HEK293 (cell line): Measurements from ENCODE around the gene TK1.

Experiments
- CTCF ChIA-PET: fragments of 350-600 bp; formaldehyde crosslinking; extraction: SDS; loops from one replicate; lab custom pipeline; 2021; ENCODE audit warnings: antibody characterized with exemption; lab: Yijun Ruan, JAX
- POLR2A ChIA-PET: fragments of 300-600 bp; formaldehyde crosslinking; extraction: SDS; loops from one replicate; lab custom pipeline; 2020; ENCODE audit warnings: antibody characterized with exemption, inconsistent platforms; lab: Yijun Ruan, JAX
- H3K27ac ChIP-seq: fragments of 200-500 bp; sonication (Bioruptor generic); 2 replicates; pipeline ENCODE4 v1.5.1; 2014; ENCODE audit warnings: low read depth, low read length, control low read depth, inconsistent platforms; ENCODE audit errors: extremely low read depth
- H3K36me3 ChIP-seq, 2 experiments: fragments of 200-500 bp in 1 of 2; sonication (Bioruptor generic) in 1 of 2; 1 replicate in 1 of 2; 2 replicates in 1 of 2; pipeline ENCODE4 v1.5.1; 2014 to 2017; ENCODE audit warnings: inconsistent platforms in 2 of 2, low read length in 2 of 2; ENCODE audit not compliant: control insufficient read depth in 2 of 2, insufficient read depth in 1 of 2
- H3K4me1 ChIP-seq: fragments of 200-500 bp; sonication (Bioruptor generic); 2 replicates; pipeline ENCODE4 v1.5.1; 2014; ENCODE audit warnings: mild to moderate bottlenecking, low read length, inconsistent platforms; ENCODE audit not compliant: control insufficient read depth, insufficient read depth
- H3K4me3 ChIP-seq: 2 replicates; pipeline ENCODE4 v1.5.1; 2011; ENCODE audit warnings: low read depth, mild to moderate bottlenecking, control low read depth, low read length, moderate library complexity
- H3K9me3 ChIP-seq: fragments of 200-500 bp; sonication (Bioruptor generic); 2 replicates; pipeline ENCODE4 v1.5.1; 2014; ENCODE audit warnings: low read depth, low read length, inconsistent platforms; ENCODE audit not compliant: control insufficient read depth, insufficient read depth
- AEBP2 ChIP-seq: fragments of 450-650 bp; formaldehyde crosslinking; IDR thresholded peaks from 2 replicates; pipeline ENCODE4 v1.5.1; 2016; ENCODE audit warnings: missing biosample characterization, missing genetic modification characterization, borderline replicate concordance
- GLIS1 ChIP-seq: fragments of 450-650 bp; formaldehyde crosslinking; IDR thresholded peaks from 2 replicates; pipeline ENCODE4 v1.5.1; 2016; ENCODE audit warnings: missing biosample characterization, missing genetic modification characterization
- GLIS2 ChIP-seq: fragments of 450-650 bp; formaldehyde crosslinking; IDR thresholded peaks from 2 replicates; pipeline ENCODE4 v1.5.1; 2016; ENCODE audit warnings: missing biosample characterization, missing genetic modification characterization
- KLF17 ChIP-seq: fragments of 450-650 bp; formaldehyde crosslinking; IDR thresholded peaks from 2 replicates; pipeline ENCODE4 v1.5.1; 2016; ENCODE audit warnings: missing biosample characterization, missing genetic modification characterization
- PATZ1 ChIP-seq: fragments of 450-650 bp; formaldehyde crosslinking; IDR thresholded peaks from 2 replicates; pipeline ENCODE4 v1.5.1; 2016; ENCODE audit warnings: missing biosample characterization, missing genetic modification characterization
- REPIN1 ChIP-seq: fragments of 450-650 bp; formaldehyde crosslinking; IDR thresholded peaks from 2 replicates; pipeline ENCODE4 v1.5.1; 2017; ENCODE audit warnings: missing biosample characterization, missing genetic modification characterization, low read depth
- WT1 ChIP-seq: fragments of 450-650 bp; formaldehyde crosslinking; IDR thresholded peaks from 2 replicates; pipeline ENCODE4 v1.5.1; 2016; ENCODE audit warnings: missing biosample characterization, missing genetic modification characterization
- ZIC2 ChIP-seq: fragments of 450-650 bp; formaldehyde crosslinking; IDR thresholded peaks from 2 replicates; pipeline ENCODE4 v1.5.1; 2016; ENCODE audit warnings: missing biosample characterization, missing genetic modification characterization
- ZNF133 ChIP-seq: fragments of 450-650 bp; formaldehyde crosslinking; IDR thresholded peaks from 2 replicates; pipeline ENCODE4 v1.5.1; 2016; ENCODE audit warnings: missing biosample characterization, missing genetic modification characterization
- ZNF18 ChIP-seq: fragments of 450-650 bp; formaldehyde crosslinking; IDR thresholded peaks from 2 replicates; pipeline ENCODE4 v1.5.1; 2016; ENCODE audit warnings: missing biosample characterization, missing genetic modification characterization
- ZNF239 ChIP-seq: fragments of 450-650 bp; formaldehyde crosslinking; IDR thresholded peaks from 2 replicates; pipeline ENCODE4 v1.5.1; 2016; ENCODE audit warnings: missing biosample characterization, missing genetic modification characterization
- ZNF341 ChIP-seq: fragments of 450-650 bp; formaldehyde crosslinking; IDR thresholded peaks from 2 replicates; pipeline ENCODE4; 2016; ENCODE audit warnings: low read depth, missing biosample characterization, missing genetic modification characterization
- ZNF558 ChIP-seq: fragments of 450-650 bp; formaldehyde crosslinking; IDR thresholded peaks from 2 replicates; pipeline ENCODE4 v1.5.1; 2016; ENCODE audit warnings: missing biosample characterization, missing genetic modification characterization
- ZNF76 ChIP-seq: fragments of 450-650 bp; formaldehyde crosslinking; IDR thresholded peaks from 2 replicates; pipeline ENCODE4; 2016; ENCODE audit warnings: low read depth, missing biosample characterization, missing genetic modification characterization, borderline replicate concordance
- ZNF776 ChIP-seq: fragments of 450-650 bp; formaldehyde crosslinking; IDR thresholded peaks from 2 replicates; pipeline ENCODE4 v1.5.0; 2017; ENCODE audit warnings: missing biosample characterization, missing genetic modification characterization, borderline replicate concordance
- ZNF830 ChIP-seq: fragments of 450-650 bp; IDR thresholded peaks from 2 replicates; pipeline ENCODE4 v1.5.0; 2018; ENCODE audit warnings: missing biosample characterization, missing genetic modification characterization, low read depth, mild to moderate bottlenecking, moderate library complexity

The TK1 gene

GRCh38 chr17:78144147-78144719, 42.6 kb downstream of the TK1 start (continued):
- TF ChIP-seq AEBP2 (tag by site-specific recombination), result no peak
- no peak for TF ChIP-seq ZNF133 (tag by site-specific recombination)
- TF ChIP-seq ZNF776, result no peak
- TF ChIP-seq WT1, result no peak
- TF ChIP-seq KLF17 (tag by site-specific recombination), result no peak
- no peak for TF ChIP-seq ZNF830 (tag by site-specific recombination)
- no peak for TF ChIP-seq REPIN1 (tag by site-specific recombination)
- TF ChIP-seq ZNF341 (tag by site-specific recombination), result no peak
- TF ChIP-seq ZNF76 (tag by site-specific recombination), result no peak
- no peak for TF ChIP-seq ZNF18 (tag by site-specific recombination)
- TF ChIP-seq PATZ1 (tag by site-specific recombination), result peak; percentile 25; the same call in 1 of the 2 replicates

- CTCF ChIA-PET, result interaction anchor here (0.6 to 2.3 kb wide), 13 partner anchors 10 to 217 kb away, joined by 3 to 8 read pairs (median 4); partner anchors contain the start of gene TK1
These were observed 43.4 kb downstream of the TK1 start for GRCh38 chr17:78143214-78144146.

More at GRCh38 chr17:78143214-78144146, 43.4 kb downstream of the TK1 start:
- POLR2A ChIA-PET, result interaction anchor here (1.1 to 2.3 kb wide), 6 partner anchors 26 to 43 kb away, joined by 4 to 21 read pairs (median 9); partner anchors contain the start of genes AFMID and TK1
- Histone ChIP-seq H3K4me3 (no peak overlapping the region), H3K9me3 (no peaks in the 10 kb centered on the region), H3K4me1 (peaks cover 4% of the 10 kb centered on the region), H3K27ac (no peak overlapping the region), H3K36me3 (no peaks in the 10 kb centered on the region)
- peak; percentile 32; the same call in 1 of the 2 replicates for TF ChIP-seq ZIC2
- 0 out of 2 replicates have a peak, but pooled peaks have one; percentile 19 for TF ChIP-seq GLIS2 (tag by site-specific recombination)
- TF ChIP-seq ZNF558 (tag by site-specific recombination), result no peak
- TF ChIP-seq ZNF239 (tag by site-specific recombination), result no peak
- peak; percentile 85 for TF ChIP-seq GLIS1 (tag by site-specific recombination)
